GM21576 (cell line): Measurements from ENCODE around the gene PPCDC.
"Not testable (repeated sequence)": the region's sequence is repeated elsewhere in the genome, so short reads cannot be mapped to it uniquely, and the experiment has no call there.

Experiments used
- ATAC-seq: cut with Tn5 transposase; IDR thresholded peaks from one replicate; pipeline ENCODE4 v1.9.1; 2021; ENCODE audit warnings: mild to moderate bottlenecking, moderate library complexity; ENCODE audit not compliant: unreplicated experiment

The PPCDC gene

GRCh38 chr15:75065851-75066509 lies 42.6 kb downstream of the PPCDC start:
- ATAC-seq = no peak

DNA sequence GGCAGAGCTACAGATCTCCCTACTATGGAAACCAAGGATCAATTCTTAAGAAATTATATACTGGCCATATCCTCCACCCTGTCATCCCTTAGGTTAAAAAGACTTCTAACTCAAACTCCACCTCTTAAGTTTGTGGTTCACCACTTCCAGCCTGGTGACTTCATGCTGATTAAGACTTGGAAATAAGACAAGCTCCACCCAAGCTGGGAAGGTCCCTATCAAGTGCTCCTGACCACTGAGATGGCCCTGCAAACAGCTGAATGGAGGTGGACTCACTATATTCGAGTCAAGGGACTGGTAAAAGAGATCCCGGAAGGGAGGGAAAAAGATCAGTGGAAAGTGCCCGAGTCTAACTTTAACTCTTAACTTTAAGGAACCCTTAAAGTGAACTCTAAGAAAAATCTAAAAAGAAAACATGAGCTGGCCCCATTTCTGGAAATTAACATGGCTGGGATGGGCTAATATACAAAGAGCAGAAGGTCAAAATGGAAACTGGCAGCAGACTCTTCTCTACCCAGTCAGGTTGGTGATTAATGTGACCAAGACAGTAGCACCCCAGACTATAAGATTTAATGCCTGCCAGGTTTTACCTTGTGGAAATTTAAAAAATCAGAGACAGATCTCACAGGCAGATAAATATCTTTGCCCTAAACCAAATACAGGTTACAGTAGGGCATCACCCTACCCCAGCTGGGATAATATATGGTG lies 43.9 kb downstream of the PPCDC start:
- ATAC-seq = no peak

GRCh38 chr15:75068748-75069147 lies 45.4 kb downstream of the PPCDC start:
- no peak for ATAC-seq

GRCh38 chr15:75069301-75069925 lies 46.0 kb downstream of the PPCDC start:
- peak; percentile 77 for ATAC-seq

- no peak for ATAC-seq
Measured at GRCh38 chr15:75070674-75071073, 47.3 kb downstream of the PPCDC start.

GRCh38 chr15:75073197-75073596 lies 49.8 kb downstream of the PPCDC start:
- no peak for ATAC-seq

DNA sequence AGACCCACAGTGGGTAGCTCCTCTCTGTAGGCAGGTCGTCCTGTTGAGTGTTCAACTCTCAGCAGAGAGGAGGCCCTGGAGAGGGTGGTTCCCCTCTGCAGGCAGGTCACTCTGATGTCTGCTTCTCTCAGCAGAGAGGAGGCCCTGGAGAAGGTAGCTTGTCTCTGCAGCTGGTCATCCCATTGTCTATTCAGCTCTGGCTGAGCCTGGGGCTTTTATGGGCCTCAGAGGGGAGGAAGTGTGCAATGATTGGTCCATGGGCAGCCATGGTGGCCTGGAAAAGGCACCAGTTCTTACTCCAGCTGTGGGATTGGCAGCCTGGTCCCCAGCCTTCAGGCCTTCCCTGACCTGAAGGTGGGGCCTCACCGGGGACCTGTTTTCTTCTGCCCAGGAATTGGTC lies 52.9 kb downstream of the PPCDC start:
- no peak for ATAC-seq

- not testable (repeated sequence) for ATAC-seq
Measured at GRCh38 chr15:75077551-75077961, 54.2 kb downstream of the PPCDC start.

GRCh38 chr15:75081150-75081549 lies 57.8 kb downstream of the PPCDC start:
- no peak for ATAC-seq

DNA sequence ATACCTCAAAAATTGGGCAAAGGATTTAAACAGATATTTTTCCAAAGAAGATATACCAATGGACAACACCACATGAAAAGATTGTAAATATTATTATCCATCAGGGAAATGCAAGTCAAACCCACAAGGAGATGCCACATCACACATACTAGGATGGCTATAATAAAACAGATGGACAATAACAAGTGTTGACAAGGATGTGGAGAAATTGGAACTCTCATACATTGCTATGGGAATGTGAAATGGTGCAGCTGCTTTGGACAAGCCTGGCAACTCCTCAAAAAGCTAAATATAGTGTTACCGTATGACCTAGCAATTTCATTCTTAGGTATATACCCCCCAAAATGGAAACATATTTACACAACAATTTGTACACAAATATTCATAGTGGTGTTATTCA lies 59.3 kb downstream of the PPCDC start:
- ATAC-seq = no peak

GRCh38 chr15:75085708-75086107 lies 62.3 kb downstream of the PPCDC start:
- not testable (repeated sequence) for ATAC-seq

DNA sequence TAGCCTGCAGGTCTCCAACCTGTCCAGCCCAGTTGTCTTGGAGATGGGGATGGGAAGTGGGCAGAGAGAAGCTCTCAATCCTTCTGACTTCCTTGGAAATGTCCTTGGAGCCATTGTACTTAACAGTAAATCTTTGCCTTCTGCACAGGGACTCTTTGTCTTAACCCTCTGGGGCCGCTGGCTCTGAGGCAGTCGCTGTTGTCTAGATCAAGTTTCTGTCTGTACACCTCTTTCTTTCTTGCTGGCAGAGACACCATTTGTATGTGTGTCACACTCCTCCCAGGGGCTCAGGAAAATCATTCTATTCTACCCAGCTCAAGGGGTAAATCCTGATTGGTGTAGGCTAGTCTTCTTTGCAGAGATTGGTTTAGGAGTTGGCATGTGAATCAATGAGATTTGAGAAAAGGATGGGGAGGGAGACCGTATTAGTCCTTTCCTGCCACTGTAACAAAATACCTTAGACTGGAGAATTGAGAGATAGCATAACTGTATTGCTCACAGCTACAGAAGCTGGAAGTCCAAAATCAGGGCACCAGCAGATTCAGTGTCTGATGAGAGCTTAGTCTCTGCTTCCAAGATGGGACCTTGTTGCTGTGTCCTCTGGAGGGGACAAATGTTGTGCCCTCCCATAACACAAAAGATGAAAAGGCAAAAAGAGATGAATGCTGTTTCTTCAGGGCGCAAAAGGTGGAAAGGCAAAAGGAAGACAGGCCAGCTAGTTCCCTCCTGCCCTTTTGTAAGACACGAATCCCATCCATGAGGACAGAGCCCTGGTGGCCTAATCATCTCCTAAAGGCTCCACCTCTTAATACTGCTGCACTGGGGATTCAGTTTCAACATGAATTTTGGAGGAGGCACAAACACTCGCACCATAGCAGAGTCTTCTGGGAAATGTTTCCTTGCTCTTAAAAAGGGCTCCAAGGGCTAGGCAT lies 66.3 kb downstream of the PPCDC start:
- no peak for ATAC-seq

DNA sequence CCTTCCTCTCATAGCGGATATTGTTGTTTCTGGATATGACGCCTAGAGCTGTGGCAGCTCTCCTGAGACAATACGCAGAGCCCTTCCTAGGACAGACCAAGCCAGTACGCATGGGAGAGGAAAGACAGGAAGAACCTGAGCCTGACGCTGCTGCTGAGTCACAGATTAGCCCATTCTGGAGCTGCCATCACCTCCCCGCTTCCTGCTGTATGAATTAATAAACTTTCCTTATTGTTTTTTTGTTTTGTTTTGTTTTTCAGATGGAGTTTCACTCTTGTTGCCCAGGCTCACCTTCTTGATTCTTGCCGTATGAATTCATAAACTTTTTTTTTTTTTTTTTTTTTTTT lies 67.0 kb downstream of the PPCDC start:
- no peak for ATAC-seq

DNA sequence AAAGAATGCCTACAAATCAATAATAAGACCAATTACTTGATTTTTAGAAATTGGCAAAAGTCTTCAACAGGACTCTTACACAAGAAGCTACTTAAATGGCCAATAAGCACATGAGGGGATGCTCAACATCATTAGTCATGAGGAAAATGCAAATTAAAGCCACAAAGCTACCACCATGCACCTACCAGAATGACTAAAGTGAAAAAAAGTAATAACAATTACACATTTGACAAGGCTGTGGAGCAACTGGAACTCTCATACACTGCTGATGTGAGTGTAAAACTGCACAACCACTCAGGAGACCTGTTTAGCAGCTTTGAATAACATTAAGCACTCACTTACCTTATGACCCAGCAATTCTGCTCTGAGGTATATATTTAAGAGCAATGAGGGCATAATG lies 68.4 kb downstream of the PPCDC start:
- ATAC-seq = no peak

- peak; percentile 34 for ATAC-seq
Measured at GRCh38 chr15:75094961-75095478, 71.6 kb downstream of the PPCDC start.

DNA sequence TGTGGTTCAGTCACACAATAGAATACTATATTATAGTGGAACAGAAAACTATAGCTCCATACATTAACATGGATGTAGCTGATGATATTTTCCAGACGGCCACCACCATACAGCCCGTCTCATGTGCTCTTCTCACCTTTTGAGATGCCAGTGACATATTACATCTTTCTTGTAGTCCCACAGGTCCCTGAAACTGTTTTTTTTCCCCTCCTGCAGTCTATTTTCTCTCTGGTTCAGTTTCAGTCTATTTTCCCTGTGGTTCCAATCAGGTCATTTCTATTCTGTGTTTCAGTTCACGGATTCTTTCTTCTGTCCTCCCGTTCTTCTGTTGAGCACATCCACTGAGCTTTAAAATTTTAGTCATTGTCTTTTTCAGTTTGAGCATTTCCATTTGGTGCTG lies 72.2 kb downstream of the PPCDC start:
- peak; percentile 48 for ATAC-seq

DNA sequence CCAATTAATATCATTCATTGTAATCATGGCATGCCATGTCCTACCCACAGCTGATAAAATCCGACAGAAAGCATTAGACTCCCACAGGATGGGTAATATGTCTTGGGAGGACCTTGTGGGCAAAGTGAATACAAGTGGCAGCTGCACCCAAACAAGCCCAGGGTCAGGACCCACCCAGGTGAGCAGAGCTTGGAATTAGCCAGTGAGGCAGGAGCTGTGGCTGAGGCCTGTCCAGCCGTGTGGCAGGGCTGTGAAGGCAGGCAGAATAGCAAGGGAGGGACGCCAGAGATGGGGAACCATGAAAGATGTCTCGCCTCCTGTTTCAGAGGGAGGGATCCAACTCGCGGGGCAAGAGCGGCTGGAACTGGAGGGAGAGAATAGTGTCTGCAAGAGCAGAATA lies 74.5 kb downstream of the PPCDC start:
- no peak for ATAC-seq

DNA sequence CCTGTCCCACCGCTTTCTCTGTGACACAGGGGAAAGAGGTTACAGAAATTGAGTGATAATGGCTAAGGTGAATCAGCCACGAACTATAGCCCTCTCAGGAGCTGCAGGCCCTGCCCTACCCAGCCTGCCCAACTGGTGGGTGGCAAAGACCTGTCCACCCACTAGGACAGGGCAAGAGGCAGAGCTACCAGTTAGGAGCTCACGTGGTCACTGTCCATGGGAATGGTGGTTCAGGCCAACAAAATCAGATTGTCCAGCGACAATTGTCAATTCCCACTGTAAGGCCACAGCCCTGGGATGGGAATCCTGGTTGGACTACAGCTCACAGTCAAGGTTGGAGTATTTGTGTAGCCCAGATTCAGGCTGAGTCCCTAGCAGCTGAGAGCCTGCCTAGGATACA lies 75.0 kb downstream of the PPCDC start:
- ATAC-seq = no peak
